OCI-LY1 (cell line): ENCODE measurements around the gene LIN28B.

Experiments
- EZH2 ChIP-seq: fragments of 200-600 bp; sonication (generic), shearing (Covaris generic); IDR thresholded peaks from 2 replicates; pipeline ENCODE4 v1.8.0; 2017; ENCODE audit warnings: borderline replicate concordance, mixed run types, mild to moderate bottlenecking, antibody characterized with exemption, low read length, moderate library complexity, mixed read lengths
- TF ChIP-seq, protein P1 (sequence below): fragments of 200-600 bp; sonication (generic), shearing (Covaris generic); IDR thresholded peaks from 2 replicates; pipeline ENCODE4 v1.5.1; 2017; ENCODE audit warnings: mild to moderate bottlenecking, antibody characterized with exemption, low read length, moderate library complexity, mixed read lengths

- TF ChIP-seq, protein P1, sequence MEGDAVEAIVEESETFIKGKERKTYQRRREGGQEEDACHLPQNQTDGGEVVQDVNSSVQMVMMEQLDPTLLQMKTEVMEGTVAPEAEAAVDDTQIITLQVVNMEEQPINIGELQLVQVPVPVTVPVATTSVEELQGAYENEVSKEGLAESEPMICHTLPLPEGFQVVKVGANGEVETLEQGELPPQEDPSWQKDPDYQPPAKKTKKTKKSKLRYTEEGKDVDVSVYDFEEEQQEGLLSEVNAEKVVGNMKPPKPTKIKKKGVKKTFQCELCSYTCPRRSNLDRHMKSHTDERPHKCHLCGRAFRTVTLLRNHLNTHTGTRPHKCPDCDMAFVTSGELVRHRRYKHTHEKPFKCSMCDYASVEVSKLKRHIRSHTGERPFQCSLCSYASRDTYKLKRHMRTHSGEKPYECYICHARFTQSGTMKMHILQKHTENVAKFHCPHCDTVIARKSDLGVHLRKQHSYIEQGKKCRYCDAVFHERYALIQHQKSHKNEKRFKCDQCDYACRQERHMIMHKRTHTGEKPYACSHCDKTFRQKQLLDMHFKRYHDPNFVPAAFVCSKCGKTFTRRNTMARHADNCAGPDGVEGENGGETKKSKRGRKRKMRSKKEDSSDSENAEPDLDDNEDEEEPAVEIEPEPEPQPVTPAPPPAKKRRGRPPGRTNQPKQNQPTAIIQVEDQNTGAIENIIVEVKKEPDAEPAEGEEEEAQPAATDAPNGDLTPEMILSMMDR = no peak
- TF ChIP-seq EZH2 = no peak
These were observed 150.3 kb downstream of the LIN28B start for GRCh38 chr6:105107207-105107606.
